NCI-H510A treated with DMSO at 0.1 percent for 48 hours (cell line): ENCODE measurements around the gene ACSL3.
"Not testable (repeated sequence)": the region's sequence is repeated elsewhere in the genome, so short reads cannot be mapped to it uniquely, and the experiment has no call there.

Experiments
- DNase-seq: peaks from one replicate; lab custom pipeline; 2025; lab: John Stamatoyannopoulos, UW

The ACSL3 gene

GRCh38 chr2:222851956-222852617, 8.7 kb upstream of the ACSL3 start:
- no peak for DNase-seq

- DNase-seq, result no peak
Observed at GRCh38 chr2:222854773-222855700, 5.8 kb upstream of the ACSL3 start.

DNA sequence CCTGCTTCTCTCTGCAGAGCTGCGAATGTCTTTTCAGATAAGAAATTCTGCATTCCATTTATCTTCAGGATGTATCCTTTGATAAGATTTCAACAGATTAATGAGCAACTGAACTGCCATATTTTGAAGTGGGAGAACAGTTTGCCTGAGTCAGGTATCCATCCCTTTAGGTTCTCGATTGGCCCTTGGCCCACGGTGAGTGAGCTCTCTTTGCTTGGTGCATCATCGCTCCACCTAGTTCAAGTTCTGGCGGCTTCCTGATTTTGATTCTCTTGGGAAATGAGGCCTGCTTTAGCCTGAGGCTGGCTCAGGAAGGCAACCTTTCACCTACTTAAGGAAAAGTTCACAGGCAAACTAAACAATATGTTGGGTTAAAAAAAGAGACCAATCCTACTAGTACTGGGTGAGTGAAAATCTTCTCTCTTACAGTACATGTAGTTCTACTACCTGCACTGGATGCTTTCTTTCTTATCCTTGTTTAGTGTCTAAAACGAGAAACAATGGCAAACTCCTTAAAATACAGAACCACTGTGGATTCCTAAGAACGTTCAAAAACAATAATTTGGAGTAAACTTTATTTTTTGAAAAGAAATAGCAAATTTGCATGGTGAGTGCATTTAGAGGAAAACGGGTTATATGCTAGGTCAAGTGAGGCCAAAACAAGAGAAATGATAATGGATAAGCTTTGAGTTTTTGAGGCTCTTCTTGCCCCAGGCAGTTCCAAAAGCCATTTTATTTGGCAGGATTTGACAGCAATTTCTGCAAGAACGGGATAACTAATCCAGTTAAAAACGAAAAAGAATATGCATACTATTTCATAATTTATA, 837 bp upstream of the ACSL3 start:
- DNase-seq, result peak; percentile 58

- peak; percentile 29 for DNase-seq
Observed at GRCh38 chr2:222861411-222862105, 722 bp downstream of the ACSL3 start.

- no peak for DNase-seq
Observed at GRCh38 chr2:222862106-222862908, 1.5 kb downstream of the ACSL3 start.

DNA sequence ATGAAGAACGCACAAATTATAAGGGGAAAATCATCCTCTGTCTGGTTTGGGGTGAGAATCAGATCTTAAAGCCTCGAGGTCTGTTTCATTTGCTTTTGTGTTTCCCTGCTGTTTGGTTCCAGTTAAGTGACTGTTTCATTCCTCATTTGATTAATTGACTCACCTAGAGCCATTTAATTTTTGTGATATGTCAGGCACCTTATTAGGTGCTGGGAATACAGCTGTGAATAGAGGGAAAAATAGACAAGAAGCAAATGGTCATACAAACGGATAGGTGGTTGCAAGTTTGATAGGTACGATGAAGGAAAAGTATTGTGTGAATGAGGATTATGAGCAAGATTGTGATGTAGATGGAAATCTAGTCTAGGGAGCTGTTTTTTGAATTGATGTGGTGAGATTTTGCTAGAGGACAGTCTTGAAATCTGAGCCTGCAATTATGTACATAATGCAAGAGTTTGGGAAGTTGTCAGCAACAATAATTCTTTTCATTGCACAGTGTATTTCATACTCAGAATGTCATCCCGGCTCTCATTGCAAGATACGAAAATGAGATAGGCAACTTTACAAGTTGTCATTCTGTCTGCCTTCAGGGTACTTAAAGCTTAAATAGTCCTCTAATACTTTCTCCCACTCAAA, 2.2 kb downstream of the ACSL3 start:
- DNase-seq, result no peak

DNA sequence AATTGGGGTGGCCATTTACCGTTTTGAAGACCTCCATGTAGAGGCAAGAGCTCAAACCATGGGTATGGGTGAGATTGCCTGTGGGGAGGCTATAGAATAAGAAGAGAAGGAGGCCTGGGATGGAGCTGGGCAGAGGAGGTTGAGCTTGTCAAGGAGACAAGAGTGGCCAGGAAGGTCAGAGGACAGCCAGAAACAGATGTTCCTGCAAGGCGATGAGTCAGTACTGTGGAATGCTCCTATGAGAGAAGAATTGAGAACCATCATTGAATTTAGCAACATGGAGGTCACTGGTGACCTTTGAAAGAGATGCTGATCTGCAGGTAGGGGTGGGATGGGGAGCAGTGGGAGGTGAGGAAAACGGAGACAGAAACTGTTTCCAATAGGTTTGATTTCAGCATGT, 3.5 kb downstream of the ACSL3 start:
- DNase-seq, result no peak

DNA sequence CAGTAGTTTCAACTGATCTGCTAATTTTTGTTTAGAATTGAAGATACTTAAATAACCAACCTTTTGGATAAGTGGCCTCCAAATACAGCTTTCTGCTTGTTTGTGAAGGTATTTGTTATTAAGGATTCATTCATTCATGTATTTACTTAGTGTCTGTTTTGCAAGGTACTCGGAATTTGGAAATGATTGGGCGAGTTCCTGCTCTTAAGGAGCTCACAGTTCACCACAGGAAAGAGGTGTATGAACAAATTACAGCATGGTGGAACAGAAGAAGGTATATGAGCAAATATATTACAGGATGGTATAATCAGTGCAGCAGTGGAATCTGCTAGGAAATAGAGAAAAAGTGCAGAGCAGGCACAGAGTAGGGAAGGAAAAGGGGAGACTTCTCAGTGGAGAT, 4.5 kb downstream of the ACSL3 start:
- no peak for DNase-seq

DNA sequence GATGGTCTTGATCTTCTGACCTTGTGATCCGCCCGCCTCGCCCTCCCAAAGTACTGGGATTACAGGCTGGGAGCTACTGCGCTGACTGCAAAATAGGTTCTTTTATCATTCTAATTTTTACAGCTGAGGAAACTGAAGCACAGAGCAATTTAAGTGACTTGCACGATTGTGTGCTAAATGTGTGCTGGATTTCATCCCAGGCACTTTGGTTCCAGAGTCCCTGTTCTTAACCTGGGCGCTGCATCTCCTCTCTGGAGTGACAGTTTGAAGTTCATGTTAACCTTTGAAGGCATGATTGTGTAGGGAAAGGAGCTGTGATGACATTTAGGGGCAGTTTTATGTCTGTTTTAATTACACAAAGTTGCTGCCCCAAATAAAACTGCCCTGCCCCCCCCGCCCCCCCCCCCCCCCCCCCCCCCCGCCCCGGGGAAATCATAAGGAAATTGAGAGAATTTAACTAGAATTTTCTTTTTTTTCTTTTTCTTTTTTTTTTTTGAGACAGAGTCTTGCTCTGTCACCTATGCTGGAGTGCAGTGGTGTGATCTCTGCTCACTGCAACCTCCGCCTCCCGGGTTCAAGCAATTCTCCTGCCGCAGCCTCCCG, 5.6 kb downstream of the ACSL3 start:
- DNase-seq, result no peak

GRCh38 chr2:222868560-222869251, 7.9 kb downstream of the ACSL3 start:
- not testable (repeated sequence) for DNase-seq

DNA sequence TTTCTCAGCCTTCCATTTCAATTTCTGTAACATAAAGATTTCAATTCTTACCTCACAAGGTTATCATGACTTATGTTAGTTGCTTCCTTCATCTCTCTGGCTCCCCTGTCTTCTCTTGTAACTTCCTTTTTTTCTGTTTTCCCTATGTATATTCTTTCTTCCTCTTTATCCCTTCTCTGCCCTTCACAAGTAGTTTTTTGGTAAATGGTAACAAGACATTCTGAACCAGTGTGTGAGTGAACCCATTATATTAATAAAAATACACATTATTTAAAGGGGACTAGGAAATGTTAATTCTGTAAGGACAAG, 8.4 kb downstream of the ACSL3 start:
- DNase-seq, result no peak

DNA sequence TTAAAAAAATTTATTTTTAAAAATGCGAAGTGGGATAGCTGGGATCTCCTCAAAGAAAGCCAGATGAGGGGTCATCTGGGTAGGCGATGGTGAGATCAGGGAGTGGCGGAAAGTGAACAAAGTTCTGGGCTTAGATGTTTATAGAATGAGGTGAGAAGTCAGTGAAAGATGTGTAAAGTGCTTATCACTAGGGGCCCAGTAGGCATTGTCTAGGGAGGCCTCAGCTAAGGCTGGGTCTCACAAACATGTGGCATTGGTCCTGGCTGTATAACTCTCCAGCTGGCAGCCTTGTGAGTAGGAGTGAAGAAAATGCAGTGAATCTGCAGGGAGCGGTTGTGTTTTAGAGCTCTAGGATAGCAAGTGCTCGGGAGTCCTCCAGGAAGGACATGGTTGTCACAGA, 10.5 kb downstream of the ACSL3 start:
- no peak for DNase-seq

DNA sequence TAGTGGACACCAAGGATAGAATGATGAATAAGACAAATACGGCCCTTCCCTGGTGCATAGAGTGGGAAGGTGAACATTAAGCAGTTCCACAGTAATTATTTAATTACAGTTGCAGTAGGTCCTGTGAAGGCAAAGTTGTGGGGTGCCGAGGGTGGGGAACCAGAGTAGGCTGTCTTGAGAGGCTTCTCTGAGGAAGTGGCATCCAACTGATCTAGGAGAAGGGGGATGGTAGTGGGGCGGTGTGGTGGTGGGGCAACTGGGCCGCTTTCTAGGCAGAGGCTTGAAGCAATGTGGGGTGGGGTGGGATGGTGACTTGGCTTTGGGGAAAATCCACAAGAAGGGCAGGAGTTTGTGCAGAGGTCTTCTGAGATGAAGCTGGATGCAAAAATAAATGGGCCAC, 11.7 kb downstream of the ACSL3 start:
- no peak for DNase-seq

- no peak for DNase-seq
Observed at GRCh38 chr2:222875482-222875881, 14.6 kb downstream of the ACSL3 start.

GRCh38 chr2:222876947-222877346, 16.1 kb downstream of the ACSL3 start:
- DNase-seq, result no peak

- DNase-seq, result no peak
Observed at GRCh38 chr2:222877556-222878300, 16.9 kb downstream of the ACSL3 start.

DNA sequence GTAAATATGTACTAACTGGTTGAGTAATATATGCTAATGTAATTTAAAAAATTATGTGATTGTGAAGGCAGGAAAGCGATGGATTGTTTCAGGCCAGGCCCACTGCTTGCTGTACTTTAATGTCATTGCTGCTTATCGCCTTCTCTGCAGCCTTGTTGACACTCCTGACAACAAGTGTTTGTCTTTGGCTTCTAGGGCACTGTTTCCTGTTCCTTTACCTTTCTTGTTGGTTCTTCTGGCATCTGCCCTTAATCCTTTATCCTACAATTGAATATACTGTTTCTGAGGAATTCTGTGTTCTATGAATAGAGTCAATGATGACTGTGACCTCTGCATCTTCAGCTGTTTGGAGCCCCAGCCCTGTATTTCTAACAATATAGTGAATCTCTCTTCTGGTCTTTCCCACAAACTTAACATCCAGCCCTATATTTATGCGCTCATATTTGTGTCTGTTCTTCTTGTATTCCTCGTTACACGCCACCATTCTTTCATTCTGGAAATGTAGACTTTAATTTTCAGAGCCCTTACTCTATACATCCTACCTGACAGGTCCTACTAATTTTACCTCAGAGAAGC, 17.6 kb downstream of the ACSL3 start:
- peak; percentile 16 for DNase-seq

GRCh38 chr2:222878877-222879603, 18.2 kb downstream of the ACSL3 start:
- no peak for DNase-seq
